Measurements from ENCODE around the gene ABCC11. TPM values are rescaled to one million over a fixed set of nuclear protein-coding genes. Genes with fewer than 3 reads are reported as not detected.

ABCC11 gene
- total and polyA plus RNA-seq, 2 of the 13 experiments (the other 11 are each of a cell fraction or from before 2014, with no cell fraction given) = 1.0 to 1.4 TPM

DNA sequence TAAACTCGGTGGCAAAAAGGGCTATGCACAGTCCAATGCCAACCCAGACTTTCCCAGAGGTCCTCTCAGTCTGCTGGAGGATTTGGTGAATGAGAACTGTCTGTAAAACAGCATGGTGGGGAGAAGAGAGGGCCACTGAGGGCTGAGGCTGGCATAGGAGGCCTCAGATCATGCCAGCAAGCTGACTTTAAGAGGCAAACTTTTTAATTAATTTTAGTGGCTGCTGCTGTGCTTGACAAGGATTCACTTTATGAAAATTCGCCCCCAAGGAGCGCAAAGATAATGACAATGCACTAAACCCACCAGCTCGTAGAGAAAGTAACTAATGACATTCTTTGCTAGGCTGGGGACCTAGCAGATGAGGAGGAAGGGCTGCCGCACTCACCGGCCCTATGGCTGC lies 106.5 kb downstream of the ABCC11 start (continued):
- TF ChIP-seq ZKSCAN8 (CRISPR knock-in tag; IDR thresholded peaks at IDR 0.05; ENCODE audit: borderline replicate concordance) (no peak), ZBTB20 (CRISPR knock-in tag; IDR thresholded peaks at IDR 0.05; ENCODE audit: borderline replicate concordance, low read depth) (no peak), CEBPB (IDR thresholded peaks at IDR 0.05; ENCODE audit: borderline replicate concordance, low read depth, low read length) (no peak), MAFG (CRISPR knock-in tag; IDR thresholded peaks at IDR 0.05) (no peak), ZFP37 (CRISPR knock-in tag; IDR thresholded peaks at IDR 0.05; ENCODE audit: borderline replicate concordance) (no peak)
- TF ChIP-seq, protein P1, sequence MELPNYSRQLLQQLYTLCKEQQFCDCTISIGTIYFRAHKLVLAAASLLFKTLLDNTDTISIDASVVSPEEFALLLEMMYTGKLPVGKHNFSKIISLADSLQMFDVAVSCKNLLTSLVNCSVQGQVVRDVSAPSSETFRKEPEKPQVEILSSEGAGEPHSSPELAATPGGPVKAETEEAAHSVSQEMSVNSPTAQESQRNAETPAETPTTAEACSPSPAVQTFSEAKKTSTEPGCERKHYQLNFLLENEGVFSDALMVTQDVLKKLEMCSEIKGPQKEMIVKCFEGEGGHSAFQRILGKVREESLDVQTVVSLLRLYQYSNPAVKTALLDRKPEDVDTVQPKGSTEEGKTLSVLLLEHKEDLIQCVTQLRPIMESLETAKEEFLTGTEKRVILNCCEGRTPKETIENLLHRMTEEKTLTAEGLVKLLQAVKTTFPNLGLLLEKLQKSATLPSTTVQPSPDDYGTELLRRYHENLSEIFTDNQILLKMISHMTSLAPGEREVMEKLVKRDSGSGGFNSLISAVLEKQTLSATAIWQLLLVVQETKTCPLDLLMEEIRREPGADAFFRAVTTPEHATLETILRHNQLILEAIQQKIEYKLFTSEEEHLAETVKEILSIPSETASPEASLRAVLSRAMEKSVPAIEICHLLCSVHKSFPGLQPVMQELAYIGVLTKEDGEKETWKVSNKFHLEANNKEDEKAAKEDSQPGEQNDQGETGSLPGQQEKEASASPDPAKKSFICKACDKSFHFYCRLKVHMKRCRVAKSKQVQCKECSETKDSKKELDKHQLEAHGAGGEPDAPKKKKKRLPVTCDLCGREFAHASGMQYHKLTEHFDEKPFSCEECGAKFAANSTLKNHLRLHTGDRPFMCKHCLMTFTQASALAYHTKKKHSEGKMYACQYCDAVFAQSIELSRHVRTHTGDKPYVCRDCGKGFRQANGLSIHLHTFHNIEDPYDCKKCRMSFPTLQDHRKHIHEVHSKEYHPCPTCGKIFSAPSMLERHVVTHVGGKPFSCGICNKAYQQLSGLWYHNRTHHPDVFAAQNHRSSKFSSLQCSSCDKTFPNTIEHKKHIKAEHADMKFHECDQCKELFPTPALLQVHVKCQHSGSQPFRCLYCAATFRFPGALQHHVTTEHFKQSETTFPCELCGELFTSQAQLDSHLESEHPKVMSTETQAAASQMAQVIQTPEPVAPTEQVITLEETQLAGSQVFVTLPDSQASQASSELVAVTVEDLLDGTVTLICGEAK (IDR thresholded peaks at IDR 0.05) = no peak
- TF ChIP-seq, protein P1 (CRISPR knock-in tag; IDR thresholded peaks at IDR 0.05) = no peak

Measured in HepG2 (cell line).